ENCODE measurements around the gene IL21.

DNA sequence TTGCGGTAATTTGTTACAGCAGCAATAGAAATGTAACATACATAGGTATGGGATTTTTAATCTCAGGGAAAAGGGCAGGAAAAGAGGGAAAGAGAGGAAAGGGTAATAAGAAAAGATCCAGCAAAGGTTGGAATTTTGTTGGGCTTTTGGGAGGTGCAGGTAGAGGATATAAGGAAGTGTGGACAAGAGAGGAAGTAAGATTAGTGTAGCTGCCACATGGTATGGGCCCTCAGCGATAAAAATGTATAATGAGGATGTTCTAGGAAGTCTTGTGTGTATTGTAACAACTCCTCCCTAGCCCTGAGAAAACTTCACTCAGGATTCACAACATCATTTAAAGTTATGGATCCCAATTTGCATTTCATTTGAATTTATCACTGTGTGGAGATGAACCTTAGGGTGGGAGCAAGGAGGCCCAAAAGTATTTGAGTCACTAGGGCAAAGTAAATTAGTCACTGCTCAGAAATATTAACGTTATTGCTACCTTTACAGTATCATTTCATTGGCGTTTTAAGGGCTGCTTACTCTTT lies 2.8 kb upstream of the IL21 start:
- TF ChIP-seq, protein P1, sequence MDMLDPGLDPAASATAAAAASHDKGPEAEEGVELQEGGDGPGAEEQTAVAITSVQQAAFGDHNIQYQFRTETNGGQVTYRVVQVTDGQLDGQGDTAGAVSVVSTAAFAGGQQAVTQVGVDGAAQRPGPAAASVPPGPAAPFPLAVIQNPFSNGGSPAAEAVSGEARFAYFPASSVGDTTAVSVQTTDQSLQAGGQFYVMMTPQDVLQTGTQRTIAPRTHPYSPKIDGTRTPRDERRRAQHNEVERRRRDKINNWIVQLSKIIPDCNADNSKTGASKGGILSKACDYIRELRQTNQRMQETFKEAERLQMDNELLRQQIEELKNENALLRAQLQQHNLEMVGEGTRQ (IDR thresholded peaks at IDR 0.05; ENCODE audit: borderline replicate concordance, low read depth, low read length), result no peak
- no peak for TF ChIP-seq EP300 (IDR thresholded peaks at IDR 0.05; ENCODE audit: borderline replicate concordance in 1 of 2, low read depth in 1 of 2, low read length in 1 of 2)
- TF ChIP-seq, protein P2, sequence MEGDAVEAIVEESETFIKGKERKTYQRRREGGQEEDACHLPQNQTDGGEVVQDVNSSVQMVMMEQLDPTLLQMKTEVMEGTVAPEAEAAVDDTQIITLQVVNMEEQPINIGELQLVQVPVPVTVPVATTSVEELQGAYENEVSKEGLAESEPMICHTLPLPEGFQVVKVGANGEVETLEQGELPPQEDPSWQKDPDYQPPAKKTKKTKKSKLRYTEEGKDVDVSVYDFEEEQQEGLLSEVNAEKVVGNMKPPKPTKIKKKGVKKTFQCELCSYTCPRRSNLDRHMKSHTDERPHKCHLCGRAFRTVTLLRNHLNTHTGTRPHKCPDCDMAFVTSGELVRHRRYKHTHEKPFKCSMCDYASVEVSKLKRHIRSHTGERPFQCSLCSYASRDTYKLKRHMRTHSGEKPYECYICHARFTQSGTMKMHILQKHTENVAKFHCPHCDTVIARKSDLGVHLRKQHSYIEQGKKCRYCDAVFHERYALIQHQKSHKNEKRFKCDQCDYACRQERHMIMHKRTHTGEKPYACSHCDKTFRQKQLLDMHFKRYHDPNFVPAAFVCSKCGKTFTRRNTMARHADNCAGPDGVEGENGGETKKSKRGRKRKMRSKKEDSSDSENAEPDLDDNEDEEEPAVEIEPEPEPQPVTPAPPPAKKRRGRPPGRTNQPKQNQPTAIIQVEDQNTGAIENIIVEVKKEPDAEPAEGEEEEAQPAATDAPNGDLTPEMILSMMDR (IDR thresholded peaks at IDR 0.05), result no peak
- no peak for TF ChIP-seq POLR2AphosphoS5 (IDR thresholded peaks at IDR 0.05; ENCODE audit: low read depth, low read length)
- TF ChIP-seq, protein P3, sequence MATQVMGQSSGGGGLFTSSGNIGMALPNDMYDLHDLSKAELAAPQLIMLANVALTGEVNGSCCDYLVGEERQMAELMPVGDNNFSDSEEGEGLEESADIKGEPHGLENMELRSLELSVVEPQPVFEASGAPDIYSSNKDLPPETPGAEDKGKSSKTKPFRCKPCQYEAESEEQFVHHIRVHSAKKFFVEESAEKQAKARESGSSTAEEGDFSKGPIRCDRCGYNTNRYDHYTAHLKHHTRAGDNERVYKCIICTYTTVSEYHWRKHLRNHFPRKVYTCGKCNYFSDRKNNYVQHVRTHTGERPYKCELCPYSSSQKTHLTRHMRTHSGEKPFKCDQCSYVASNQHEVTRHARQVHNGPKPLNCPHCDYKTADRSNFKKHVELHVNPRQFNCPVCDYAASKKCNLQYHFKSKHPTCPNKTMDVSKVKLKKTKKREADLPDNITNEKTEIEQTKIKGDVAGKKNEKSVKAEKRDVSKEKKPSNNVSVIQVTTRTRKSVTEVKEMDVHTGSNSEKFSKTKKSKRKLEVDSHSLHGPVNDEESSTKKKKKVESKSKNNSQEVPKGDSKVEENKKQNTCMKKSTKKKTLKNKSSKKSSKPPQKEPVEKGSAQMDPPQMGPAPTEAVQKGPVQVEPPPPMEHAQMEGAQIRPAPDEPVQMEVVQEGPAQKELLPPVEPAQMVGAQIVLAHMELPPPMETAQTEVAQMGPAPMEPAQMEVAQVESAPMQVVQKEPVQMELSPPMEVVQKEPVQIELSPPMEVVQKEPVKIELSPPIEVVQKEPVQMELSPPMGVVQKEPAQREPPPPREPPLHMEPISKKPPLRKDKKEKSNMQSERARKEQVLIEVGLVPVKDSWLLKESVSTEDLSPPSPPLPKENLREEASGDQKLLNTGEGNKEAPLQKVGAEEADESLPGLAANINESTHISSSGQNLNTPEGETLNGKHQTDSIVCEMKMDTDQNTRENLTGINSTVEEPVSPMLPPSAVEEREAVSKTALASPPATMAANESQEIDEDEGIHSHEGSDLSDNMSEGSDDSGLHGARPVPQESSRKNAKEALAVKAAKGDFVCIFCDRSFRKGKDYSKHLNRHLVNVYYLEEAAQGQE (IDR thresholded peaks at IDR 0.05; ENCODE audit: low read depth, low read length), result no peak
- TF ChIP-seq ELF1 (IDR thresholded peaks at IDR 0.05), result no peak
- TF ChIP-seq, protein P4, sequence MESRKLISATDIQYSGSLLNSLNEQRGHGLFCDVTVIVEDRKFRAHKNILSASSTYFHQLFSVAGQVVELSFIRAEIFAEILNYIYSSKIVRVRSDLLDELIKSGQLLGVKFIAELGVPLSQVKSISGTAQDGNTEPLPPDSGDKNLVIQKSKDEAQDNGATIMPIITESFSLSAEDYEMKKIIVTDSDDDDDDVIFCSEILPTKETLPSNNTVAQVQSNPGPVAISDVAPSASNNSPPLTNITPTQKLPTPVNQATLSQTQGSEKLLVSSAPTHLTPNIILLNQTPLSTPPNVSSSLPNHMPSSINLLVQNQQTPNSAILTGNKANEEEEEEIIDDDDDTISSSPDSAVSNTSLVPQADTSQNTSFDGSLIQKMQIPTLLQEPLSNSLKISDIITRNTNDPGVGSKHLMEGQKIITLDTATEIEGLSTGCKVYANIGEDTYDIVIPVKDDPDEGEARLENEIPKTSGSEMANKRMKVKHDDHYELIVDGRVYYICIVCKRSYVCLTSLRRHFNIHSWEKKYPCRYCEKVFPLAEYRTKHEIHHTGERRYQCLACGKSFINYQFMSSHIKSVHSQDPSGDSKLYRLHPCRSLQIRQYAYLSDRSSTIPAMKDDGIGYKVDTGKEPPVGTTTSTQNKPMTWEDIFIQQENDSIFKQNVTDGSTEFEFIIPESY (IDR thresholded peaks at IDR 0.05; ENCODE audit: borderline replicate concordance, low read depth), result no peak
- TF ChIP-seq GABPA (IDR thresholded peaks at IDR 0.05; ENCODE audit: low read depth), result no peak
- no peak for TF ChIP-seq CHD2 (IDR thresholded peaks at IDR 0.05; ENCODE audit: low read length, partially characterized antibody)
- no peak for TF ChIP-seq YY1 (IDR thresholded peaks at IDR 0.05; ENCODE audit: low read depth)
- TF ChIP-seq EZH2phosphoT487 (IDR thresholded peaks at IDR 0.05; ENCODE audit: borderline replicate concordance, low read depth), result no peak
- TF ChIP-seq FOSL2 (IDR thresholded peaks at IDR 0.05; ENCODE audit: borderline replicate concordance, low read depth), result no peak
- TF ChIP-seq RAD21 (IDR thresholded peaks at IDR 0.05; ENCODE audit: low read length), result no peak
- TF ChIP-seq, protein P5, sequence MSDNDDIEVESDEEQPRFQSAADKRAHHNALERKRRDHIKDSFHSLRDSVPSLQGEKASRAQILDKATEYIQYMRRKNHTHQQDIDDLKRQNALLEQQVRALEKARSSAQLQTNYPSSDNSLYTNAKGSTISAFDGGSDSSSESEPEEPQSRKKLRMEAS (IDR thresholded peaks at IDR 0.05; ENCODE audit: low read depth), result no peak
